22Rv1 (cell line): Measurements from ENCODE around the gene SGO2.

ENCODE experiments used
- CTCF ChIP-seq: fragments of 450-650 bp; IDR thresholded peaks from 2 replicates; pipeline ENCODE4 v1.5.1; 2017; ENCODE audit warnings: mild to moderate bottlenecking
- ZFX ChIP-seq: fragments of 450-650 bp; IDR thresholded peaks from 2 replicates; pipeline ENCODE4 v1.6.1; 2017; ENCODE audit warnings: antibody characterized with exemption, borderline replicate concordance

- TF ChIP-seq CTCF (no peak), ZFX (no peak)
Measured at GRCh38 chr2:200609028-200609614, 83.1 kb downstream of the SGO2 start.
